Lung microvascular endothelial cell (primary cell): ENCODE results near the gene KRTAP4-3. TPM values are rescaled to one million over a fixed set of nuclear protein-coding genes. Genes with fewer than 3 reads are reported as not detected.
"Not testable (repeated sequence)": the region's sequence is repeated elsewhere in the genome, so short reads cannot be mapped to it uniquely, and the experiment has no call there.

Experiments used
- DNase-seq, 2 donors: peaks; one replicate each; pipeline versions ENCODE4 v3.0.0 to v3.0.0-alpha.2; 2010; ENCODE audit warnings: low read depth in 2 of 2
- total RNA-seq: library from RNA; depleted of rRNA; stranded (reverse); fragments of >200 nt; gene quantifications from 2 replicates; pipeline ENCODE4 v1.2.1, GENCODE V29; 2014

The KRTAP4-3 gene
- total RNA-seq, 1 donor from 2014 or later, result not detected

DNA sequence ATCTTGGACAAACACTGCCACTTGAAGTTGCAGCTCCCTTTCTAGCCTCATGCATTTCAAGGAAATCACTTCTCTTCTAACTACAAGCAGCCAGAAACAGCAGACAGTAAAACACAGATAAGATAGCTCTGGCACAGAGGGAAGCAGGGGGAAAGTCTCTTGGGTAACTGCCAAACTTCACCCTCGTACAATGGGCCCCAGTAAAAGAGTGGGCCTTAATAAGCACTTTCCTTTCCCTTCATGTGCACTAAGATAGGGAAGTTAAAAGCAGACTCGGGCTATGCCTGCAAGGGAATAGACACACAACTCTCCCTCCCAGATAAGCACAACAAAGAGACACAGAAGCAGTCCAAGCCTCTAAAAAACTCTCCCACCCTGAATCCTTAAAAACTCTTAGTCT, 14.2 kb downstream of the KRTAP4-3 start:
- DNase-seq, result no peak

DNA sequence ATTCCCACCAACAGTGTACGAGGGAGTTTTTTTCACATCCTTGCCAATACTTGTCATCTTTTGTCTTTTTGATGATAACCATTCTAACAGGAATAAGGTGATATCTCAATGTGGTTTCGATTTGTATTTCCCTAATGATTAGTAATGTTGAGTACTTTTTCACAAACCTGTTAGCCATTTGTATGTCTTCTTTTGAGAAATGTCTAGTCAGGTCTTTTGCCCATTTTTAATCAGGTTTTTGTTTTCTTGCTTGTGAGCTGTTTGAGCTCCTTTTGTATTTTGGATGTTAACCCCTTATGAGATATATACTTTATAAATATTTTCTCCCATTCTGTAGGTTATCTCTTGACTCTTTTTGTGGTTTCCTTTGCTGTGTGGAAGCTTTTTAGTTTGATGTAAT, 16.5 kb downstream of the KRTAP4-3 start:
- no peak for DNase-seq

- DNase-seq, result no peak
These were observed 18.0 kb downstream of the KRTAP4-3 start for GRCh38 chr17:41150026-41150425.

DNA sequence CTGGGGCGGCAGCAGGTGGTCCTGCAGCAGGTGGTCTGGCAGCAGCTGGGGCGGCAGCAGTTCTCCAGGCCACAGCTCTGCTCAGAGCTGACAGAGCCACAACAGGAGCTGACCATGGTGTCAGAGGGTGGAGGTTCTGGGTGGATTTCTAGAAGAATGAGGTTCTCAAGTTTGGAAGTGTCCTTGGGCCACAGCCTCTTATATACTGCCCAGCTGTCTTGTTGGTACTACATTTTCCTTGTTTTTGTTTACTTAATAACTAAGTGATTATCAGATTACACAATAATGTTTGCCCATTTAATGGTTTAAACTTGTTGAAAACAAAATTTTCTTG, 18.4 kb downstream of the KRTAP4-3 start, which contains the start of gene KRTAP4-5:
Gene KRTAP4-5 (minus strand): TSS at position 174 of the 334 bp plus-strand sequence. CDS start 58 bp downstream, at position 116.
- DNase-seq, result no peak

DNA sequence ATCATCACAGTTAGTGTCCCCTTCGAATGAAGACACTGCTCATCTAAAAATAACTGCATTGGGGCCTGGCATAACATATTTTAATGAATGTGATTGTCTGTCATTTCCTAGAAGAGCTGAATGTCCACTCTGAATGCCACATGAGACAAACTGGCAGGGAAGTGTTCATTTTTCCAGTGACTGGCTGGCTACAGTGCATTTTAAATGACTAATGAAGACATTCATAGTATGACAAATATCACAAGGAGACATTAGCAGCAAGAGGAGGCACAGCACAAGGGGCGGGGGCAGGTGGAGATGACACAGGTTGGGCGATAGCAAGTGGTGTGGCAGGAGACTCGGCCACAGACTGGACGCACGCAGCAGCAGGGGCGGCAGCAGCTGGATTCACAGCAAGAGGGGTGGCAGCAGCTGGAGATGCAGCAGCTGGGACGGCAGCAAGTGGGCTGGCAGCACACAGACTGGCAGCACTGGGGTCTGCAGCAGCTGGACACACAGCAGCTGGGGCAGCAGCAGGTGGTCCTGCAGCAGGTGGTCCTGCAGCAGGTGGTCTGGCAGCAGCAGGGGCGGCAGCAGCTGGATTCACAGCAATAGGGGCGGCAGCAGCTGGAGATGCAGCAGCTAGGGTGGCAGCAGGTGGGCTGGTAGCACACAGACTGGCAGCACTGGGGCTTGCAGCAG, 18.9 kb downstream of the KRTAP4-3 start:
- not testable (repeated sequence) for DNase-seq

- no peak for DNase-seq
These were observed 20.4 kb downstream of the KRTAP4-3 start for GRCh38 chr17:41147531-41148204.

DNA sequence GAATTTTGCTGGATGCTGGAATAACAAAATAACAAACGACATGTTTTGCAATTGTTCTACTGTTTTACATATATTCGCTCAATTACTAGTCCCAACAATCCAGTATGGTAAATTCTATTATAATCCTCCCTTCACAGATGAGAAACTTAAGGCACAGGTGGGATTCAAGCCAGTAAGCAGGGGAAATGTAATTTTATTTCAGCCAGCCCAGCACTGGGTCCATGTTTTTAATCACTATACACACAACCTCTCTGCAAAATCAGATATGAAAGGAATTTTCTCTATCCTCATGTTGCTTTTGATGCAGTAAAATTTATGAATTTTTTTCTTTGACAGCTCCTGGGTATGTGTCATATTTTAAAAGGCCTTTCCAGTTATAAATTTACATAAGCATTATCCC, 22.8 kb downstream of the KRTAP4-3 start:
- DNase-seq, result no peak

GRCh38 chr17:41144846-41145245, 23.2 kb downstream of the KRTAP4-3 start:
- no peak for DNase-seq

- no peak for DNase-seq
These were observed 26.7 kb downstream of the KRTAP4-3 start for GRCh38 chr17:41141361-41141760.

DNA sequence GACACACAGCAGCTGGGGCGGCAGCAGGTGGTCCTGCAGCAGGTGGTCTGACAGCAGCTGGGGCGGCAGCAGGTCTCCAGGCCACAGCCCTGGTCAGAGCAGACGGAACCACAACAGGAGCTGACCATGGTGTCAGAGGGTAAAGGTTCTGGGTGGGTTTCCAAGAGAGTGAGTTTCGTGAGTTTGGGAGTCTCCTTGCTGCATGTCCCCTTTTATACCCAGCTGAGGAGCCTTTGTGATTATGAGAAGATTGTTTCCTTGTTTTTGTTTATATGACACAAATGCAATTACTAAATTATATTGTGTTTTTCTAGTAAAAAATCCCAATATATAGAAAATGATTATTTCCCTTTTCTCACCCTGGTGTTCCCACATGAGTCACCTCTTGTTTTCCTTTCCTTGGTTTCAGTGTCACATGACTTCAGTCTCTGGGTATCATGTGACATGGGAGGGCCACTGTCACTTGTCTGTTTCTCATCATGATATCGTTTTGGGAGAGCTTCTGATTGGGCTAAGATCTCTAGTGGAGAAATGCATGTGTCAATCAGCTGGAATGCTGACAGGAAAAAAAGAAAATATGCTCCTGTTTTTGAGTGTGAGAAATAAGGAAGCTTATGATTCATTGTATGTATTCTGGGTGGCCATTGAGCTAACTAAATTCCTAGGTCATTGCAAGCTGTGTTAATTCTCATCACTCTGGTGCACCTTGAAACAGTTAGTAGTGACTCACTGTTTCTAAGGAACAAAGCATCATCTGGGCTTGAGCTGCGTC, 27.5 kb downstream of the KRTAP4-3 start, which contains the start of gene KRTAP4-6:
Gene KRTAP4-6 (minus strand): TSS at position 185 of the 772 bp plus-strand sequence. CDS start 57 bp downstream, at position 128.
- peak in 1 of 2 donors; percentile 30 for DNase-seq

DNA sequence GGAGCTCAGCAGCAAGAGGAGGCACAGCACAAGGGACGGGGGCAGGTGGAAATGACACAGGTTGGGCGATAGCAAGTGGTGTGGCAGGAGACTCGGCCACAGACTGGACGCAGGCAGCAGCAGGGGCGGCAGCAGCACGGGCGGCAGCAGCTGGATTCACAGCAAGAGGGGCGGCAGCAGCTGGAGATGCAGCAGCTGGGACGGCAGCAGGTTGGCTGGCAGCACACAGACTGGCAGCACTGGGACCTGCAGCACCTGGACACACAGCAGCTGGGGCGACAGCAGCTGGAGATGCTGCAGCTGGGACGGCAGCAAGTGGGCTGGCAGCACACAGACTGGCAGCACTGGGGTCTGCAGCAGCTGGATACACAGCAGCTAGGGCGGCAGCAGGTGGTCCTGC, 28.2 kb downstream of the KRTAP4-3 start:
- not testable (repeated sequence) for DNase-seq

DNA sequence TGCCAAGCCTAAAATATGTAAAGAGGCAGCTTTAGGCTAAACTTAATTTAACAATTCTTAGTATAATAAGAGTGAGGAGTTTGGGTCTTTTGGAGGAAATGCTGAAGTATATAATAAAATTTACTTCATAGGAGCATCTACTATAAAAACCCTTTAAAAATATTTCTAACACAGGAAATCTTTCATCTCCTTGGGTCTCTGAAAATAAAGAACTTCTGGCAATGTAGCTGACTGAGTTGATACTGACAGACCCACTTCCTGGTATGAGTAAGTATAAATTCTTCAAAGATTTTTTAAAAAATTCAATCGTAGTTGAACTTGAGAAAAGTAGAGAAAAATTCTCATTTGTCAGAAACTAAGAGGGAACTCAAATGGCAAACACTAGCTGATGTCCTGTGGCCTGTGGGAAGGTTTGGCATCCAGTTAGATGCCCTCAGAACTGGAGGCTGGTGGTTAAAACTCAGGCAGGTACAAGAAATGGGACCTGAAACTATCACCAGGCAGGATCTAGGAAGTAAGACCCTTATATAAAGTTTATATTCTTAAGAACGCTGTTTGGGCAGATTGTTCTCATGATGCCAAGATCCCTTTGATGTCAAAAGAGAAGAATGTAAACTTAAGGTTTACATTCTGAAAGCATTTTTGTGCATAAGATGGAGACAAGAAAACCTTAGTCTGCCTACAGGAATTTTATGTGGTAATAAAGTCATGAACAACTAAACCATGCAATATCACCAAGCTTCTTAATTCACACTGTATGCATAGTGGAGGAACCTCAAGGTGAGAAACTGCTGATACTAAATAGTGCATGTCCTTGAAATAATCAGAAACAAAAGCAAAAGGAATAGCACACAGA, 33.9 kb downstream of the KRTAP4-3 start:
- DNase-seq, result no peak

GRCh38 chr17:41131979-41132378, 36.0 kb downstream of the KRTAP4-3 start:
- no peak for DNase-seq

DNA sequence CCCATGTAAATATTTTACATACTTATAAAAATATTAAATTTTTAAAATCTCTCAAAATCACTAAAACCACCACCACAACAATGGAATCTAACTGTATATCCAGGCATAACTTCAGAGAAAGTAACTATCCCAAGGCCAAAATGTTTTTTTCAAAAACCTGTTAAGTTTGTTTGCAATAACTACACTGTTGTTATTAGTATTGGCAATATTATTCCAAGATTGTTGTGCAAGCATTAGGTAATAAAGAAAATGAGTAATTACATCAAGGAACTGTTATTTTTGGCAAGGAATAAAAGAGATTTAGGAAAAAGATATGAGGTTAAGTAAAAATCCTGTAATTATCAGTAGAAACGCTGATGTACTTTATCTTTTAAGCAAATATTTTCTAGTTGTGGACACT, 40.6 kb downstream of the KRTAP4-3 start:
- DNase-seq, result no peak

DNA sequence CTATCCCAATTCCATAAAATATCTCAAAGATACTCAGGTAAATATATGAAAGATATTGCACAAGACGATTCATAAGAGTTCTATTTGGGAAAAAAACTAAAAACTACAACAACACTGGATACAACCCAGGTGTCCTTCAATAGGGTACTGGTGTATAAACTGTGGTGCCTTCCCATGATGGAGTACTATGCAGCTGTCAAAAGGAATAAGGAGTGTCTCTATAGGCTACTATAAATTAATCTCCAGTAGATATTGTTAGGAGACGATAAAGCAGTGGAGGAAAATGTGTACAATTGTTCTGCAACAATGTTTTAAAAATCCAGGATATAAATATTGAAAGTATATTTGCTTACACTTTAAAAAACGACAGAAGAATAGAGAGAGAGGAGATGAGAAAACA, 41.6 kb downstream of the KRTAP4-3 start:
- DNase-seq, result no peak

- no peak for DNase-seq
These were observed 43.0 kb downstream of the KRTAP4-3 start for GRCh38 chr17:41125064-41125463.

GRCh38 chr17:41123991-41124371, 44.0 kb downstream of the KRTAP4-3 start, which contains the start of gene KRTAP4-12:
KRTAP4-12 (minus strand) TSS chr17:41124182; CDS start chr17:41124122, 60 bp downstream.
- not testable (repeated sequence) for DNase-seq

DNA sequence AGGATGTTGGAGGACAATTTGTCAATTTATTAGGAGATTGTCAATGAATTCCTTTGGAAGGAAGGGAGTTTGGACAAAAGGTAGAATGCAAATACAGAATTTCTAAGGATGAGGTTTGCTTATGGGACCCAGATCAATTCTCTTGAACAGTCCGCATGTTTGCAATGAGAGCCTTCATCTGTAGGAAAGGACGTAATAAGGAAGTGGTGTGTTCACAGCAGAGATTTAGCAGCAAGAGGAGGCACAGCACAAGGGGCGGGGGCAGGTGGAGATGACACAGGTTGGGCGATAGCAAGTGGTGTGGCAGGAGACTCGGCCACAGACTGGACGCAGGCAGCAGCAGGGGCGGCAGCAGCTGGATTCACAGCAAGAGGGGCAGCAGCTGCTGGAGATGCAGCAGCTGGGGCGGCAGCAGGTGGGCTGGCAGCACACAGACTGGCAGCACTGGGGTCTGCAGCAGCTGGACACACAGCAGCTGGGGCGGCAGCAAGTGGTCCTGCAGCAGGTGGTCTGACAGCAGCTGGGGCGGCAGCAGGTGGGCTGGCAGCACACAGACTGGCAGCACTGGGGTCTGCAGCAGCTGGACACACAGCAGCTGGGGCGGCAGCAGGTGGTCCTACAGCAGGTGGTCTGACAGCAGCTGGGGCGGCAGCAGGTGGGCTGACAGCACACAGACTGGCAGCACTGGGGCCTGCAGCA, 44.6 kb downstream of the KRTAP4-3 start:
- DNase-seq, result not testable (repeated sequence)

- no peak for DNase-seq
These were observed 46.3 kb downstream of the KRTAP4-3 start for GRCh38 chr17:41121742-41122141.
